Stimulated activated CD8-positive, alpha-beta memory T cell treated with anti-CD3 and anti-CD28 coated beads, Interleukin-4, amount 100 ng/mL, for 24 hours (primary cell): ENCODE data around the gene PRAMEF12.
"Not testable (repeated sequence)": the region's sequence is repeated elsewhere in the genome, so short reads cannot be mapped to it uniquely, and the experiment has no call there.

Experiments
- DNase-seq: peaks from one replicate; pipeline ENCODE4 v3.0.0-alpha.2; 2020; ENCODE audit warnings: low read depth

Gene PRAMEF12

DNA sequence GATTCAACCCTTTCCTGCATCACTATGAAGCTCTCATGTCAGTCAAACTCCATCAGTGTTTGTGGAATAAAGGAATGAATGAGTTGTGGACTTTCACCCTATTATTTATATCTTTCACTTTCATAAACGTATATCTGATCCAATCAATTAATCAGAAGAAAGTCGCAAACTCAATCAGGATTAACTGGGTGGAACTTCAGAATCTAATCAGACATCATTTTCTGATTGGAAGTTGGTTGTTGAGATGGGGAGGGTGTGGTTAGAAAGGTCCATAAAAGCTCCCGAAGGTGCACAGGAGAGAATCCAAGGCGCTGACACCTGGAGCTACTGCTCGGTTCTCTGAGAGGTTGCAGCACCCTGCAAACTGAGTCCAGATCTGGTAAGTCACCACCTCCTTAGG, at the start of gene PRAMEF12:
Gene PRAMEF12 (plus strand): TSS at position 301 of the 400 bp plus-strand sequence. CDS start 1,130 bp downstream, outside the sequence.
- no peak for DNase-seq

DNA sequence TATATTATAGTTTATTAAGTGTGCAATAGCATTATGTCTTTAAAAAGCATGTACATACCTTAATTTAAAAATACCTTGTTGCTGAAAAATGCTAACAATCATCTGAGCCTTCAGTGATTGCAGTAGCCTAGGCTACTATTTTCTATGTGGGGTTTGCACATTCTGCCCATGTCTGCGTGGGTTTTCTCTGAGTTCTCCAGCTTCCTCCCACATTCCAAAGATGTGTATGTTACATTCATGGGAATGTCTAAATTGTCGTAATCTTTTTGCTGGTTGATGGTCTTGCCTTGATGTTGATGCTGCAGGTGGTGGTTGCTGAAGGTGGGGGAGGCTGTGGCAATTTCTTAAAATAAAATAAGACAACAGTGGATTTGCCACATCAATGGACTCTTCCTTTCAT, 45.1 kb upstream of the PRAMEF12 start:
- no peak for DNase-seq

DNA sequence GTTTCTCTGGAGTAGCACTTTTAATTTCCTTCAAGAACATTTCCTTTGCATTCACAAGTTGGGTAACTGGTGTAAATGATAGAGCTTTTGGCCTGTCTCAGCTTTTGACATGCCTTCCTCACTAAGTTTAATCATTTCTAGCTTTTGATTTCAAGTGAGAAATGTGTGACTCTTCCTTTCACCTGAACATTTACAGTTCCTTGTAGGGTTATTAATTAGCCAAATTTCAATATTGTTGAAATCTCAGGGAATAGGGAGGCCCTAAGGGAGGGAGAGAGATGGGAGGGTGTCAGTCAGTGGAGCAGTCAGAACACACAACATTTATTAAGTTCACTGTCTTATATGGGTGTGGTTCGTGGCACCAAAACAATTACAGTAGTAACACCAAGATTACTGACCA, 43.4 kb upstream of the PRAMEF12 start:
- no peak for DNase-seq

DNA sequence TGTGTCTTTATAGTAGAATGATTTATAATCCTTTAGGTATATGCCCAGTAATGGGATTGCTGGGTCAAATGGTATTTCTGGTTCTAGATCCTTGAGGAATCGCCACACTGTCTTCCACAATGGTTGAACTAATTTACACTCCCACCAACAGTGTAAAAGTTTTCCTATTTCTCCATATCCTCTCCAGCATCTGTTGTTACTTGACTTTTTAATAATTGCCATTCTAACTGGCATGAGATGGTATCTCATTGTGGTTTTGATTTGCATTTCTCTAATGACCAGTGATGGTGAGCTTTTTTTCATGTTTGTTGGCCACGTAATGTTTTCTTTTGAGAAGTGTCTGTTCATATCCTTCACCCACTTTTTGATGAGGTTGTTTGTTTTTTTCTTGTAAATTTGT, 42.5 kb upstream of the PRAMEF12 start:
- not testable (repeated sequence) for DNase-seq

DNA sequence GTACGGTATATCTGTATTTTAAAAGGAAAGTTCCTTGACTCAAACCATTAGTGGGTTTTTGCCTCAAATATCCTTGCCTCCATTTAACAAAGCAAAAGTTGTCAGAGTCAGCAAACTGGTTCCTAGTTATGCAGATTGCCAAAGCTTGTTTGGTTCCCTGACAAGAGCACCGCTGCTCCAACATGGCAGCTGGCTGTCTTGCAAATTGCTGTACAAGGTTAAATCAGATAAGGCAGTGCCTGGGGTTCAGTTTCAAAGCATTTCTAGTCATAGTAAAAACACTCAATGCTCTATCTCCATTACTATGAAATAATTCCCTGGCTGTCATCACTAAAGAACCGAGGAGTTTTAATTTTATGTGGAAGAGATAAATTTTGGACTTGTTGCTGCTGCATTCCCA, 38.9 kb upstream of the PRAMEF12 start:
- DNase-seq = no peak

DNA sequence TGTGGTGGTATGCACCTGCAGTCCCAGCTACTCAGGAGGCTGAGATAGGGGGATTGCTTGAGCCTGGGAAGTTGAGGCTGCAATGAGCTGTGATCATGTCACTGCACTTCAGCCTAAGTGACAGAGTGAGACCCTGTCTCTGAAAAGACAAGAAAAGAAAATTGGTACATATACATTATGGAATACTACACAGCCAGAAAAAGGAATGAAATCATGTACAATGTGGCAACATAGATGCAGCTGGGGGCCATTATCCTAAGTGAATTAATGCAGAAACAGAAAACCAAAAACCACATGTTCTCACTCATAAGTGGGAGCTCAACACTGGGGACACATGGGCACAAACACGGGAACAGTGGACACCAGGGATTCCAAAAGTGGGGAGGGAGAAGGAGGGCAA, 34.6 kb upstream of the PRAMEF12 start:
- no peak for DNase-seq

DNA sequence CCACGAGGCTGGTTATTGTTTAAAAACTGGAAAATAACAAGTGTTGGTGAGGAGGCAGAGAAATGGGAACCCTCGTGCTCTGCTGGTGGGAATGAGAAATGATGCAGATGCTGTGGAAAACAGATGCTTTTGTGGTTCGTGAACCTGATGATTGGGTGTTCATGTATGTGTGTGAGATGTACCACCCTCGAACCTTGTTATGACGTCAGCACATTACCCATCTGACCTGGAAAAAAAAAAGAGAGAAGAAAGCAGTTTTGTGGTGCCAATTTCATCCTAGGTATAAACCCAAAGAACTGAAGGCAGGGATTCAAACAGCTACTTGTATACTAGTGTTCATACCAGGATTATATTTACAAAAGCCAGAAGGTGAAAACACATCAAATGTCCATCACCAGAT, 33.9 kb upstream of the PRAMEF12 start:
- no peak for DNase-seq

DNA sequence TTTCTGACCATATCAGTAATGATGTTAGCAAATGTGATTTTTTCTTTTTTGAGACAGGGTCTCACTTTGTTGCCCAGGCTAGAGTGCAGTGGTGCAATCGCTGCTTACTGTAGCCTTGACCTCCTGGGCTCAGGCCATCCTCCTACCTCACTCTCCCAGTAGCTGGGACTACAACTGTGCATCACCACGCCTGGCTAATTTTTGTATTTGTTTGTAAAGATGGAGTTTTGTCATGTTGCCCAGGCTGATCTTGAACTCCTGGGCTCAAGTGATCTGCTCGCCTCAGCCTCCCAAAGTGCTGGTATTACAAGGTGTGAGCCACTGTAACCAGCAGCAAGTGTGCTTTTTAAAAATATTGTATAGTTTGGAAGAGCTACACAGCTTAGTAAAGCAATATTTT, 31.6 kb upstream of the PRAMEF12 start:
- DNase-seq = no peak

DNA sequence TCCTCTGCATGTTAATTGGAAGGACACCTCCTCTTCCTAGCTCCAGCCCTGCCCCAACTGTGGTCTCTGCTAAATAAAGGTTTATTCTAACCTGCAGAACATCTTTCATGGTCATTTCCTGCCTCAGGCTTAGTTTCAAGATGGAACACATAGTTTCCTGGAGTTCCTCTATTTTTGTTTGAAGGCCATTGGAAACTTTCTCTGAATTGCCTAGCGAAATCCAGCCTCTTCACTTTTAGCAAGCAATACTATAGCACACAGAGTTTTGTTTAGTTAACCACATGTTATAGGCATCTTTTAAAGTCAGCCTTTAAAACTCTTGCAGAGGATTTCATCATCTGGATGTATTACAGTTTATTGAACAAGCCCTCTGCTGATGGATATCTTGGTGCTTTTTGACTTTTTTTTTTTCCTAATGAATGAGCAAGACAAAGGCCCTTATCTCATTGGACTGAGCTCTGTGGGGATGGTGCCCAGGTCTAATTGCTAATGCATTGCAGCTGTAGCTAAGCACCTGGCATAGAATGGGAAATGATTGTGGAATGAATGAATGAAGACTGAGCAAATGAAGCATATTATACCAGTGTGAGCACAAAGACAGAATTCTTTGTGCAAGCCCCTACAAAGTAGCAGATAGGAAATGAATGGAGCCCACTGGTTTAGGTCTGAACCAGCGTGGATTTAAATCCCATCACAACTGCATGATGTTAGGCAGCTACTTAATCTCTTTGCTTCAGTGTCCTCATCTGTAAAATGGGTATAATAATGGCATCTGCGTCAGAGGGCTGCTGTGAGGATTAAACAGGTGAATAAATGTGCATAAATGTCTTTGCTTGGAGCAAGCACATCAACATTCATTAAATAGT, 28.2 kb upstream of the PRAMEF12 start:
- DNase-seq = no peak

DNA sequence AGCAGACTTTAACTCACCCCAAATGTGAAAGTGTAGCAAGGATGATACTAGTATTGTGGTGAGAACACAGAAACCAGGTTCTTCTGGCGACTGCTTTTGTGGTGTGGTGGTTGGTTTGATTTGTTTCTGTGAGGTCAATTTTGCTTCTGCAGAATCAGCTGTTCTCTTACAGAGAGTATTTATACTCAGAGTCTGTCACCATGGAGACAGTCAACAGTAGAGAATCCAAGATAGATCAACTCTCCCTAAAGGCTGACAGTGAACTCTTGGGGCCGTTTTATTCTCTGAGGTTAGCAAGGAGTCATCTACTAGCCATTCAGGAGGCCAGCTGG, 27.6 kb upstream of the PRAMEF12 start, which contains the start of gene CFAP107:
Gene CFAP107 (plus strand): TSS at position 209 of the 332 bp plus-strand sequence. CDS start 231 bp downstream, outside the sequence.
- no peak for DNase-seq

DNA sequence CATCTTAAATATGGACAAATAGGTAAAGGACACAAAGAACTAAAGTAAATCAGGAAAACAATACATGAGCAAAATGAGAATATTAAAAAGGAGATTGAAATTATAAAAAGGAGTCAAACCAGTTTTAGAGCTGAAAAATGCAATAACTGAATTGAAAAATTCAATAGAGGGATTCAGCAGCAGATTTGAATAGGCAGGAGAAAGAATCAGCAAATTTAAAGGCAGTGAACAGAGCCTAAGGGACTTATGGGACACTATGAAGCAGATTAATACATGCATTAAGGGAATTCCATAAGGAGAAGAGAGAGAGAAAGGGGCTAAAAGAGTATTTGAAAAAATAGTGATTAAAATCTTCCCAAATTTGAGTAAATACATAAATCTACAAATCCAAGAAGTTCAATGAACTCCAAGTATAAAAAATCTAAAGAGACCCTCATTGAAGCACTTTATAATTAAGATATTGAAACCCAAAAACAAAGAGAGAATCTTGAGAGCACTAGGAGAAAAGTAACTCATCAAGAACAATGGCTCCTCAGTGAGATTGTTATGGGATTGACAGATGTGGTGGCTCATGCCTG, 24.7 kb upstream of the PRAMEF12 start:
- DNase-seq = no peak

DNA sequence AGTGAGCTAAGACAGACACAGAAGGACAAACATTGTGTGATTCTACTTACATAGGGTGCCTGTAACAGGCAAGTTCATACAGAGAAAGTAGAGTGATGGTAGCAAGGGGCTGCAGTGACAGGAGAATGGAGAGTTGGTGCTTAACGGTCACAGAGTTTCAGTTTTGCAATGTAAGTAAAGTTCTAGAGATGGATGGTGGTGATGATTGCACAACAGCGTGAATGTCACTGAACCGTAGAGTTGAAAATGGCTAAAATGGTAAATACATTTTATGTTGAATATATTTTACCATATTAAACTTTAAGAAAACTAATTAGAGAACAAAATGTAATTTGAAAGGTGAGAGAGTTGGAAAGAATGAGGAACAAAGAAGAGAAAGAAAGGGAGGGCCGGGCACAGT, 18.8 kb upstream of the PRAMEF12 start:
- DNase-seq = no peak

DNA sequence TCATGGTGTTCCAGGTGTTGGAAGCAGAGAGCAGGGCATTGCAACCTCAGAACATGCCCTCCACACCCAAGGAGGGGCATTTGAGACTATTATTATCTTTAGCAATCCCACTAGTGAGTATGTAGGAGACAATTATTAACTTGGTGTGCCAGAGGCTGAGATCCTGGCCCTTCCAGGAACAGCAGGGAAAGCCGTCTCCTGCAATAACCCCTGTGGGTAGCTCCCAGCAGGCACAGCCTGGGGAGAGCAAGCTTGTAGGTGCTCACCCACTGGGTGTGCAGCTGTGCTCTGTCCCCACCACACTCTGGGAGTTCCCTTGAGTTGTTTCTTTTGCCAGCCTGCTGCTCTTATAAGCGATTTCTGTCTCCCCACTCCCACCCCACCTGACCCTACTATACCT, 17.3 kb upstream of the PRAMEF12 start:
- DNase-seq = no peak

DNA sequence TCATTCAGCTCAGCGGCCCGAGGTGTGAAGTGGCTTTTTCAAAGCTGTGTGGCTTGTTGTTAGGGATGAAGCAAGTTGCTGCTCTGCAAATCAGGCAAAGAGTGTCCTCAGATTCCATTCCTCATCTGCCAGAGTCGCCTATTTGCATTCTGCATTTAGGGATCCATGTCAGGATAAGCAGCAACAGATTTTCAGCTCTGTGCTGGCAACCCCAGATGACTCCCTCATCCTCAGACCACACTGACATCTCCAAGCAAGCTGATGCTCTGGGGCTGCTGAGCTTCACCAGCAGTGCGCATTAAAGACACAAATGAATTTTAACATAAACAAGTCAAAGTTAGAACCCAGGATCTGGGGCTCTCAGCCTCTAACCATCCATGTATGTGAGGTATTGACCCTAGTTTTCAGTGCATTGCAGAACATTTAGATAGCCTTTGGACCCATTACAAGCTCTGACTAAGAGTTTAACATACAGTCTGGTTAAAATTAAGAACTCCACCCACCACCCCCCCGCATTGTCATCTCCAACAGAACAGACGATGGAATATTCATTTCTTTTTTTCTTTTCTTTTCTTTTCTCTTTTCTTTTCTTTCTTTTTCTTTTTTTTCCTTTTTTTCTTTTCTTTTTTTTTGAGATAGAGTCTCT, 16.6 kb upstream of the PRAMEF12 start:
- no peak for DNase-seq

DNA sequence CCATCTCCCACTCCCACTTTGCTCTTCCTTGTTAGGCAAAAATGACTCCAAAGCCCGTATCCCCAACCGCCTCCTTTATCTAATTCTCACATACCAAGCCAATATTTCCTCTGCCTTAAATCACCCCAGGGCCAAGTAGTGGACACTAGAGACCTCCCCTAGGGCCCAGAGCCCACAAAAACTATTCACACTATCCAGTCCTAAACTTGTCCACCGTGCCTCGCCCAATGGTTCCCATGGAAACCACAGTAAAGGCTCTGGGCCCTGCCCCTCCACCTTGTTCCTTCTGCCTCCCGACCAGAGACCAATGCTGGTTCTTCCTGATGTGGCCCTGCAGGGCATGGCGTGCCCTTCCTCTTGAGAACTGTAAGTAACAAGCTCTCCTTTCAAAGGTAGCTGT, 15.7 kb upstream of the PRAMEF12 start:
- no peak for DNase-seq

DNA sequence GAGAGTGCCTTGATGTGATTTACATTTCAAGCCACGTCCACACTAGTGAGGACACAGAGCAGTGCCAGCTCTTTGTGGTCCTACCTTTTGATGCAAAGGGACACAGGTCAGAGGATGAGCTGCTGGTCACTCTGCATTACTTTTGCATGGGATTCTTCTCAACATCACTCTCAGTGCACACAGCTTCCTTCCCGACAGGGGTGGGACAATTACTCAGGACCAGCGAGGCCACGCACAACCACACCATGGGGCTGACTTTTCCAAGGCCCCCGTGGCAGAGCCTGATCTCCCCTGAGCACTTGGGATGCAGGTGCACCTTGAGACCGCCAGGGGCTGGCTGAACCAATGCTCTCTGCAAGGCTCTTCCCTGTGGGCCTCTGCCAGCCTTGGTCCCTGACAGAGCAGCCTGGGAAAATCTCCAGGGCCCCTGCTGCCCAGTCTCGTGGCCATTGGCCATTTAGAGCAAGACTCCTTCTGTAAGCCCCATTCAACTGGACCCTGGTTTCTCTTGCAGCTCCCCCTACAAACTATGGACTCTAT, 13.2 kb upstream of the PRAMEF12 start:
- DNase-seq = no peak

DNA sequence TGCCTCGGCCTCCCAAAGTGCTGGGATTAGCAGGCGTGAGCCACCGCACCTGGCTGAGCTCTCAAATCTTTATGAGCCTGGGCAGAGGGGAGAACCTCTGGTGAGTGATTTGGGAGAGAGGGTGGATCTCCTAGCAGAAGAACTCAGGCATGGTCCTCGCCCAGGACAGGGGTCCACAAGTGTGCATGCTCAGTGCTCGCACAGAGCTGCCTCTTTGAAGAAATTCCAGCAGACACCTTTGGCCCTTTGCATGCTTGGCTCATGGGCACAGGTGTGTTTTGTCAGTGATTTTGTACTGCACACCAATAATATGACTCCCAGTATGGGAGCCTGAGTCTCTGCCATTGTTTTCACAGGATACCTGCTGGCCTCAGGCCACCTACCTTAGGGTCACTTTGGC, 11.8 kb upstream of the PRAMEF12 start:
- no peak for DNase-seq

DNA sequence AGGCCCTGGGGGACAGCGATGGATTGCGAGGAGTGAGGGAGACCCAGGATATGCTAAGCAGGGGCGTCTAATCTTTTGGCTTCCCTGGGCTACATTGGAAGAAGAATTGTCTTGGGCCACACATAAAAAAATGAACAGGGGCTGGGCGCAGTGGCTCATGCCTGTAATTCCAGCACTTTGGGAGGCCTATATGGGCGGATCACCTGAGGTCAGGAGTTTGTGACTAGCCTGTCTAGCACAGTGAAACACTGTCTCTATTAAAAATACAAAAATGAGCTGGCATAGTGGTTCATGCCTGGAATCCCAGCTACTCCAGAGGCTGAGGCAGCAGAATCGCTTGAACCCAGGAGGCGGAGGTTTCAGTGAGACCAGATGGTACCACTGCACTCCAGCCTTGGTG, 10.8 kb upstream of the PRAMEF12 start:
- DNase-seq = no peak

DNA sequence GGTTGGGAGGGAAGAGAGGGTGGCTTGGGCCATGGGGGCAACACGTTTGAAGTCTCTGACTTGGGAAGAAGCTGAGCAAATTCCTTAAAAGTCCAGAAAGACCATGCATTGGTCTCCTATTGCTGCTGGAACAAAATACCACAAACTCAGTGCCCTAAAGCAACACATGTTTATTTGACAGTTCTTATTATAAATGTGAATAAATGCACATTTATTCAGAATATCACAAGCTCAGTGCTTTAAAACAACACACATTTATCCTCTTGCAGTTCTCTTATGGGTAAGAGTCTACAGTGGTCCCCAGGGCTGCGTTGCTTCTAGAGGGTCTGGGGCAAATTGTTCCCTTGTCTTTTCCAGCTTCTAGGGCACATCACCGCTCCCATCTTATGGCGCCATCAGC, 10.1 kb upstream of the PRAMEF12 start:
- DNase-seq = no peak

DNA sequence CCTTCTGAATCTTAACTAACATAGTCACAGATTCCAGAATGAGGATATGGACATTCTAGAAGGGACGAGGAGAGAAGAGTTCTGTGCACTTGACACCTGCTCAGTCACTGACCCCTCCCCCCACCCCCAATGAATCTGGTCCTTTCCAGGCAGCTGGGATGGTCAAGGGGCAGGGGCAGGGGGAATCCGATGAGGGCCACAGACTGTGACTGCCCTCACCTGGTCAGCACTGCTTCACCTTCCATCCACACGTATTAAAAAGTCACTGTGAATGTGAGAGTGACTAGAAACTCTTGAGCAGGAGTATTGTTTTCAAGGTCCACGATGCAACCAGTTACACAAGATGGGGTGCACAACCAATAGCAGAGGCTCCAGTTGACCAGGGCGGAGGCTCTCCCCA, 9.5 kb upstream of the PRAMEF12 start:
- no peak for DNase-seq

DNA sequence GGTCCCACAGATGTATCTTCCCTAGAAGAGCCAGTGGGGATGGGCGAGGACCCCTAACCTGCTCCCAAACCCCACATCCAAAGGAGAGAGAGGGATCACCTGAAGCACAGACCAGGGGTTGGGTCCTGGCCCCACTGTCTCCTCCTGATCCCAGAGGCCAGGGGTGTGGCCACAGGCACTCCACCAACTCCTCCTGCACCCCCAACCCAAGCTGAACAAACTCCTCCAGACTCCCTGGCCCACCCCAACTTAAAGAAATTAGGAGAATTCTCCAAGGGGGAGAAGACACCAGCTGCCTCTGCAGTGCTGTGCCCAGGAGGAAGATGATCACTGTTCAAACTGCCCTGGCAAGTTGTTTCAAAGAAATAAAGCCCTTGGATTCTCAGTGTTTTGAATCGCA, 4.5 kb upstream of the PRAMEF12 start:
- no peak for DNase-seq

DNA sequence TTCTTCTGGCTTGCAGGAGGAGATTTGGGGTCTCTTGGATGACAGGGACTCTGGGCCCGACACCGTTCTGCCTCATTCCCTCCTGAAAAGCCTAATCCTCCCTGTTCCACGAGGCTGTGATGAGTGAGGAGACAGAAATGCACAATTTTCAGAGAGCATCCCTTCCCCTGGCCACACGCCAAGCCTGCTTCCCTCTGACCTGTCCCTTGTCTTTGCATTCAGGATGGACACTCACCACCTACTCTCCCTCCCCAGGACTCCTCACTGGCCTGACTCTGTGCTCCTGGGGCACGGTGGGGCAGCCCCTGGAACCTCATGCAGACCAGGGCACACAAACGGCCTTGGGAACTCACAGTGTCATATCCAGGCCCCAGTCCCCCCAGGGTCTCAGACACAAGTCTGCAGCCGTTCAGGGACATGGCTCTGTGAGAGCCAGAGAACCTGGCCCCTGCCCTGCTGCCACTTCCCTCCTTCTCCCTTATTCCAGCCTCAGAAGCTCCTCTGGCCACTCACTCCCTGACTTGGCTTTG, 3.5 kb upstream of the PRAMEF12 start:
- no peak for DNase-seq

DNA sequence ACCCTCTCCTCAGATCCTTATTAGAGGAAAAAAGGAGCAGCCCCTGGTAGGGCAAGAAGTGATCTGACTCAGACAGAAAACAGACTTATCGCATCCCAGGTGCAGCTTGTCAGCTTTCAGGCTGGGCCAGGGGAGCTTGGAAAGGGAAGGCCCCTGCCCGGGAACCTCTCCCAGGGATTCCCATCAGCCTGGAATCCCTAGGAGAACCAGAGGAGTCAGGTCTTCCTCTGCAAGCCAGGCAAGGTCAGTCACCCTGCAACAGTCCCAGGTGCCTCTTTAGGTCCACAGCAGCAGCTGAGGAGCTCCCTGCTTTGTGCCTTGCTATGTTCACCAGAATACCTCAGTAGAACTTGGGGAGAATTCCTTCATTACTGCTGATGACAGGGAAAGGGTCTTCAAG, 2.9 kb upstream of the PRAMEF12 start:
- DNase-seq = no peak
